Tibial nerve (tissue), 4 donors: ENCODE data around the gene PLCD3.

ENCODE experiments used
- CTCF ChIP-seq, 5 experiments: fragments of 200-600 bp in 3 of 5; fragments of 450-650 bp in 2 of 5; sonication (generic) in 3 of 5; IDR thresholded peaks; one replicate each; pipeline ENCODE4 v1.5.1; 2016 to 2019; ENCODE audit warnings: antibody characterized with exemption in 5 of 5, mild to moderate bottlenecking in 3 of 5, moderate library complexity in 2 of 5
- EP300 ChIP-seq, 2 donors: sonication (generic); formaldehyde crosslinking; IDR thresholded peaks; one replicate each; pipeline ENCODE4 v1.6.1; 2017; ENCODE audit warnings: antibody characterized with exemption in 2 of 2, mild to moderate bottlenecking in 1 of 2
- POLR2A ChIP-seq, 2 donors: fragments of 450-650 bp; IDR thresholded peaks; one replicate each; pipeline ENCODE4 v1.6.1; 2017; ENCODE audit warnings: antibody characterized with exemption in 2 of 2, mild to moderate bottlenecking in 2 of 2, moderate library complexity in 2 of 2

- TF ChIP-seq CTCF (IDR thresholded peaks at IDR 0.05) (no peak), POLR2A (IDR thresholded peaks at IDR 0.05) (no peak), EP300 (IDR thresholded peaks at IDR 0.05) (no peak)
Observed at GRCh38 chr17:45175759-45176115, 43.4 kb upstream of the PLCD3 start.
